ENCODE results near the gene PCBP1. TPM values are rescaled to one million over a fixed set of nuclear protein-coding genes. Genes with fewer than 3 reads are reported as not detected.
"Not testable (repeated sequence)": the region's sequence is repeated elsewhere in the genome, so short reads cannot be mapped to it uniquely, and the experiment has no call there.

The PCBP1 gene
- total and polyA plus RNA-seq, 2 experiments from 2014 or later, result 127 to 152 TPM

GRCh38 chr2:70128005-70128404 is 40.7 kb downstream of the PCBP1 start:
- no peak for TF ChIP-seq CTCF (IDR thresholded peaks at IDR 0.05; ENCODE audit: low read depth, low read length)
- Histone ChIP-seq H3K27ac (peak overlapping the region; percentile 65), H3K36me3 (no peaks in the 10 kb centered on the region), H3K9me3 (ENCODE audit: low read depth) (no peaks in the 10 kb centered on the region), H3K4me3 (no peak overlapping the region), H3K4me1 (ENCODE audit: low read depth) (peaks cover 35% of the 10 kb centered on the region), H3K27me3 (no peaks in the 10 kb centered on the region)
- DNase-seq (ENCODE audit: low read depth in 1 of 2, low spot score in 1 of 2), result peak in 1 of 2 donors; percentile 23

- H3K36me3 ChIP-seq; H3K9me3 ChIP-seq (ENCODE audit: low read depth); DNase-seq (ENCODE audit: low read depth in 1 of 2, low spot score in 1 of 2); H3K27me3 ChIP-seq; H3K4me3 ChIP-seq: not testable (repeated sequence)
- Histone ChIP-seq H3K27ac (peak overlapping the region; percentile 86), H3K4me1 (ENCODE audit: low read depth) (peaks cover 27% of the 10 kb centered on the region)
These were observed 44.3 kb downstream of the PCBP1 start for GRCh38 chr2:70131344-70132143.

GRCh38 chr2:70132244-70133126 is 45.2 kb downstream of the PCBP1 start:
- H3K9me3 ChIP-seq (ENCODE audit: low read depth), result no peaks in the 10 kb centered on the region
- DNase-seq (ENCODE audit: low read depth in 1 of 2, low spot score in 1 of 2), result peak in 1 of 2 donors; percentile 60
- no peak overlapping the region for H3K4me3 ChIP-seq
- no peaks in the 10 kb centered on the region for H3K27me3 ChIP-seq
- peak overlapping the region; percentile 86 for H3K27ac ChIP-seq
- H3K4me1 ChIP-seq (ENCODE audit: low read depth), result peaks cover 21% of the 10 kb centered on the region
- no peak for TF ChIP-seq CTCF (IDR thresholded peaks at IDR 0.05; ENCODE audit: low read depth, low read length)
- no peaks in the 10 kb centered on the region for H3K36me3 ChIP-seq

- H3K4me3 ChIP-seq, result no peak overlapping the region
- H3K27me3 ChIP-seq, result no peaks in the 10 kb centered on the region
- no peaks in the 10 kb centered on the region for H3K36me3 ChIP-seq
- H3K27ac ChIP-seq, result peak overlapping the region; percentile 86
- DNase-seq (ENCODE audit: low read depth in 1 of 2, low spot score in 1 of 2), result no peak
- peaks cover 15% of the 10 kb centered on the region for H3K4me1 ChIP-seq (ENCODE audit: low read depth)
- H3K9me3 ChIP-seq (ENCODE audit: low read depth), result no peaks in the 10 kb centered on the region
- no peak for TF ChIP-seq CTCF (IDR thresholded peaks at IDR 0.05; ENCODE audit: low read depth, low read length)
These were observed 45.8 kb downstream of the PCBP1 start for GRCh38 chr2:70133127-70133452.

- Histone ChIP-seq H3K4me3 (no peak overlapping the region), H3K4me1 (ENCODE audit: low read depth) (peaks cover 12% of the 10 kb centered on the region), H3K36me3 (no peaks in the 10 kb centered on the region), H3K9me3 (ENCODE audit: low read depth) (no peaks in the 10 kb centered on the region), H3K27me3 (no peaks in the 10 kb centered on the region), H3K27ac (no peak overlapping the region)
- peak in 1 of 2 donors; percentile 65 for DNase-seq (ENCODE audit: low read depth in 1 of 2, low spot score in 1 of 2)
- no peak for TF ChIP-seq CTCF (IDR thresholded peaks at IDR 0.05; ENCODE audit: low read depth, low read length)
These were observed 46.4 kb downstream of the PCBP1 start for GRCh38 chr2:70133491-70134322.

GRCh38 chr2:70134323-70134983 is 47.2 kb downstream of the PCBP1 start:
- not testable (repeated sequence) for DNase-seq (ENCODE audit: low read depth in 1 of 2, low spot score in 1 of 2); H3K4me3 ChIP-seq; H3K27me3 ChIP-seq; H3K27ac ChIP-seq; H3K36me3 ChIP-seq; H3K9me3 ChIP-seq (ENCODE audit: low read depth)
- H3K4me1 ChIP-seq (ENCODE audit: low read depth), result peaks cover 12% of the 10 kb centered on the region
